Measurements from ENCODE around the gene ANKUB1. TPM values are rescaled to one million over a fixed set of nuclear protein-coding genes. Genes with fewer than 3 reads are reported as not detected.

ANKUB1 gene
- total and polyA plus RNA-seq, 9 of the 15 experiments (the other 6 are each of a cell fraction or from before 2014, with no cell fraction given) = not detected

DNA sequence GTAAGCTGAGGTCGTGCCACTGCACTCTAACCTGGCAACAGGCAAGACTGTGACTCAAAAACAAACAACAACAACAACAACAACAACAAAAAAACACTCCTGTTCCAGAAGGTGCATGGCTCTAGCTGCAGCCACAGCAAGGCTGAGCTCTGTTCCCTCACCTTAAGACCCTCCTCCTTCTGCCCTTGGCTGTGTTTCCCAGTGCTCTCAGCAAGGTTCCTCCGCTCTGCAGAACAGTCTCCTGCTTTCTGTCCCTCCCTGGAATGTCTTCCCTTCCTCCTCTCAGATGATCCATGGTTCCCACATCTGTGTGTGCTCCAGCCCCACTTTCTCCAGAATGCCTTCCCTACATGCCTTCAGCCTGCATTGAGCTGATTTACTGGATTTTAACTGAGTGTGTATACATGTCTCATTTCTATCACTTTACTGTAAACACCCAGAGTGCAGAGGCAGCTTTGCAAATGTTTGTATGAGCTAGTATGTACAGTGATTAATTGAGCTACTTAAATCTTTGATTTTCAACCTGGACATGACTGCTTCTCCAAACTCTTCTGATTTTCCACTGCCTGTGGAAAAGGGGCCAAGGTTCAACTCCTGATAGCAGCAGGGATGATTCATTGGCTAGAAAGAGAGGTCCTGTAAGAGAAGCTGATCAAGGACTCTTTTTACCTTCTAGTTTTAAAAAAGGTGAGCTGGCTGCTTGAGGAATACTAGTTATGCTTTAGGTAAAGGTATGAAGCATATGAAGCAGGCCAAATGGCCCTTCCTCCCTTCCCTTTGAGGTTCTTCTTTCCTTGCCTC is 14.7 kb downstream of the ANKUB1 start:
- H3K79me2 ChIP-seq (ENCODE audit: control insufficient read depth, insufficient read depth, low read length) = no peaks in the 10 kb centered on the region
- H3K9me3 ChIP-seq (replicated peaks; ENCODE audit: control insufficient read depth, insufficient read depth, low read depth, low read length) = no peaks in the 10 kb centered on the region
- intact Hi-C loops (cut with micrococcal nuclease) = no loop called here
- no peak overlapping the region for H3K9ac ChIP-seq (ENCODE audit: insufficient read depth in 1 of 2, low read depth in 2 of 2, low read length in 2 of 2)
- FAIRE-seq = no peak
- no peak overlapping the region for H3K4me2 ChIP-seq (ENCODE audit: insufficient read depth, low read length)
- no peak for DNase-seq (ENCODE audit: extremely low read depth in 1 of 4, low spot score in 3 of 4)
- H3K27ac ChIP-seq (ENCODE audit: extremely low read depth, low read depth, low read length) = no peak overlapping the region
- in situ Hi-C loops (cut with MboI) = no loop called here
- no peaks in the 10 kb centered on the region; a peak in 1 of 5 replicates for H3K4me1 ChIP-seq (replicated peaks in 1 of 2; ENCODE audit: control insufficient read depth in 2 of 2, insufficient read depth in 2 of 2, low read length in 2 of 2)
- no peaks in the 10 kb centered on the region for H3K9me1 ChIP-seq (ENCODE audit: control insufficient read depth, insufficient read depth, low read length)
- ChIA-PET CTCF (ENCODE audit: low intra/inter-chr PET ratio) (no interaction called here), POLR2A (no interaction called here)
- H2AFZ ChIP-seq (ENCODE audit: low read depth, low read length) = no peak overlapping the region
- peaks cover 6 to 10% of the 10 kb centered on the region in 2 experiments; a peak in 3 of 5 replicates for H3K27me3 ChIP-seq (ENCODE audit: control insufficient read depth in 2 of 2, insufficient read depth in 2 of 2, low read length in 2 of 2)
- no peak overlapping the region for H3K4me3 ChIP-seq
- H4K20me1 ChIP-seq (replicated peaks; ENCODE audit: control insufficient read depth, insufficient read depth, low read length) = no peaks in the 10 kb centered on the region
- no peak for ATAC-seq
- no TSS peak for BruUV-seq (replicated peaks)
- H3K36me3 ChIP-seq (ENCODE audit: control insufficient read depth, insufficient read depth, low read length) = no peaks in the 10 kb centered on the region
- WGBS (ENCODE audit: insufficient coverage, low coverage, missing lambda C conversion rate) = 0% methylated on average over 2 of the region's 2 CpGs
- TF ChIP-seq IFI16 (CRISPR knock-in tag; IDR thresholded peaks at IDR 0.05) = no peak
- TF ChIP-seq MAFG (tag; conservative IDR thresholded peaks at IDR 0.05) = no peak
- TF ChIP-seq, protein P1, sequence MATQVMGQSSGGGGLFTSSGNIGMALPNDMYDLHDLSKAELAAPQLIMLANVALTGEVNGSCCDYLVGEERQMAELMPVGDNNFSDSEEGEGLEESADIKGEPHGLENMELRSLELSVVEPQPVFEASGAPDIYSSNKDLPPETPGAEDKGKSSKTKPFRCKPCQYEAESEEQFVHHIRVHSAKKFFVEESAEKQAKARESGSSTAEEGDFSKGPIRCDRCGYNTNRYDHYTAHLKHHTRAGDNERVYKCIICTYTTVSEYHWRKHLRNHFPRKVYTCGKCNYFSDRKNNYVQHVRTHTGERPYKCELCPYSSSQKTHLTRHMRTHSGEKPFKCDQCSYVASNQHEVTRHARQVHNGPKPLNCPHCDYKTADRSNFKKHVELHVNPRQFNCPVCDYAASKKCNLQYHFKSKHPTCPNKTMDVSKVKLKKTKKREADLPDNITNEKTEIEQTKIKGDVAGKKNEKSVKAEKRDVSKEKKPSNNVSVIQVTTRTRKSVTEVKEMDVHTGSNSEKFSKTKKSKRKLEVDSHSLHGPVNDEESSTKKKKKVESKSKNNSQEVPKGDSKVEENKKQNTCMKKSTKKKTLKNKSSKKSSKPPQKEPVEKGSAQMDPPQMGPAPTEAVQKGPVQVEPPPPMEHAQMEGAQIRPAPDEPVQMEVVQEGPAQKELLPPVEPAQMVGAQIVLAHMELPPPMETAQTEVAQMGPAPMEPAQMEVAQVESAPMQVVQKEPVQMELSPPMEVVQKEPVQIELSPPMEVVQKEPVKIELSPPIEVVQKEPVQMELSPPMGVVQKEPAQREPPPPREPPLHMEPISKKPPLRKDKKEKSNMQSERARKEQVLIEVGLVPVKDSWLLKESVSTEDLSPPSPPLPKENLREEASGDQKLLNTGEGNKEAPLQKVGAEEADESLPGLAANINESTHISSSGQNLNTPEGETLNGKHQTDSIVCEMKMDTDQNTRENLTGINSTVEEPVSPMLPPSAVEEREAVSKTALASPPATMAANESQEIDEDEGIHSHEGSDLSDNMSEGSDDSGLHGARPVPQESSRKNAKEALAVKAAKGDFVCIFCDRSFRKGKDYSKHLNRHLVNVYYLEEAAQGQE (IDR thresholded peaks at IDR 0.05; ENCODE audit: borderline replicate concordance) = no peak
- TF ChIP-seq, protein P1 (CRISPR knock-in tag; IDR thresholded peaks at IDR 0.05; ENCODE audit: low read depth) = no peak
- TF ChIP-seq ZNF280B (CRISPR knock-in tag; IDR thresholded peaks at IDR 0.05) = no peak
- TF ChIP-seq TAF1 (IDR thresholded peaks at IDR 0.05; ENCODE audit: control insufficient read depth, extremely low read depth, insufficient read depth, low read length, severe bottlenecking) = no peak
- no peak for TF ChIP-seq TCFL5 (CRISPR knock-in tag; conservative IDR thresholded peaks at IDR 0.05)
- no peak for TF ChIP-seq ILK (tag; IDR thresholded peaks at IDR 0.05; ENCODE audit: borderline replicate concordance, low read depth)
- TF ChIP-seq RBM15 (IDR thresholded peaks at IDR 0.05; ENCODE audit: insufficient read depth, low read length) = no peak
- no peak for TF ChIP-seq KDM4B (IDR thresholded peaks at IDR 0.05; ENCODE audit: borderline replicate concordance in 2 of 2, low read depth in 1 of 2)
- TF ChIP-seq KLF13 (tag; IDR thresholded peaks at IDR 0.05; ENCODE audit: borderline replicate concordance, low read depth) = no peak
